GM06990 (cell line): ENCODE data around the gene CSPG4.

Source experiments
- DNase-seq: peaks from one replicate; pipeline ENCODE4 v3.0.0-alpha.2; 2011; ENCODE audit not compliant: insufficient read length; ENCODE audit errors: extremely low read depth
- H3K27me3 ChIP-seq: replicated peaks from 2 replicates; pipeline ENCODE4 v1.6.0; 2011; ENCODE audit warnings: low read length; ENCODE audit not compliant: control insufficient read depth, insufficient read depth
- H3K36me3 ChIP-seq: 2 replicates; pipeline ENCODE4 v1.5.1; 2011; ENCODE audit warnings: low read length; ENCODE audit not compliant: control insufficient read depth, insufficient read depth
- H3K4me3 ChIP-seq: replicated peaks from 2 replicates; pipeline ENCODE4 v1.5.1; 2011; ENCODE audit warnings: low read depth, mild to moderate bottlenecking, control low read depth, low read length
- CTCF ChIP-seq: IDR thresholded peaks from 2 replicates; pipeline ENCODE4 v1.5.1; 2011; ENCODE audit warnings: low read length, control low read depth, mild to moderate bottlenecking, inconsistent platforms; ENCODE audit not compliant: insufficient read depth, poor library complexity, severe bottlenecking

The CSPG4 gene

GRCh38 chr15:75723171-75723846, 10.7 kb upstream of the CSPG4 start:
- TF ChIP-seq CTCF, result no peak
- Histone ChIP-seq H3K27me3 (no peaks in the 10 kb centered on the region; the same call in 1 of the 2 replicates), H3K36me3 (no peaks in the 10 kb centered on the region), H3K4me3 (no peak overlapping the region)
- no peak for DNase-seq

GRCh38 chr15:75721923-75722870, 9.5 kb upstream of the CSPG4 start:
- Histone ChIP-seq H3K4me3 (no peak overlapping the region), H3K27me3 (no peaks in the 10 kb centered on the region; the same call in 1 of the 2 replicates), H3K36me3 (no peaks in the 10 kb centered on the region)
- DNase-seq, result no peak
- no peak for TF ChIP-seq CTCF

- no peak overlapping the region for H3K4me3 ChIP-seq
- H3K36me3 ChIP-seq, result no peaks in the 10 kb centered on the region
- DNase-seq, result no peak
- no peak for TF ChIP-seq CTCF
- H3K27me3 ChIP-seq, result no peaks in the 10 kb centered on the region; the same call in 1 of the 2 replicates
Measured at GRCh38 chr15:75721480-75721922, 8.9 kb upstream of the CSPG4 start.

- peak; percentile 50 for TF ChIP-seq CTCF
- Histone ChIP-seq H3K27me3 (no peaks in the 10 kb centered on the region; the same call in 1 of the 2 replicates), H3K36me3 (no peaks in the 10 kb centered on the region), H3K4me3 (no peak overlapping the region)
- no peak for DNase-seq
Measured at GRCh38 chr15:75720787-75721479, 8.3 kb upstream of the CSPG4 start.

GRCh38 chr15:75720297-75720696, 7.6 kb upstream of the CSPG4 start:
- Histone ChIP-seq H3K4me3 (no peak overlapping the region), H3K27me3 (no peaks in the 10 kb centered on the region; the same call in 1 of the 2 replicates), H3K36me3 (no peaks in the 10 kb centered on the region)
- no peak for DNase-seq
- TF ChIP-seq CTCF, result no peak
